GM12878 (cell line): ENCODE data around the gene H2BK1.

ENCODE experiments used
- CREB1 ChIP-seq: IDR thresholded peaks from 2 replicates; pipeline ENCODE4 v1.6.1; 2012; ENCODE audit warnings: low read depth, mild to moderate bottlenecking, inconsistent platforms
- CTCF ChIP-seq, 3 experiments: IDR thresholded peaks in 2 of 3; conservative IDR thresholded peaks in 1 of 3; 2 replicates each; pipeline ENCODE4 v1.5.1; 2011; ENCODE audit warnings: low read depth in 3 of 3, low read length in 3 of 3, mild to moderate bottlenecking in 3 of 3, control low read depth in 2 of 3, moderate library complexity in 2 of 3, inconsistent platforms in 1 of 3, mixed read lengths in 1 of 3; ENCODE audit not compliant: control insufficient read depth in 2 of 3, insufficient read depth in 1 of 3; ENCODE audit errors: extremely low read depth in 1 of 3
- CUX1 ChIP-seq: IDR thresholded peaks from 2 replicates; pipeline ENCODE4 v1.6.1; 2012; ENCODE audit warnings: improper control_type of control experiment, low read depth, low read length; ENCODE audit not compliant: insufficient replicate concordance
- ETV6 ChIP-seq, 2 experiments: fragments of 450-650 bp in 1 of 2; IDR thresholded peaks in 1 of 2; conservative IDR thresholded peaks in 1 of 2; 2 replicates each; pipeline ENCODE4 v1.6.1; 2014; ENCODE audit warnings: antibody characterized with exemption in 1 of 2, borderline replicate concordance in 1 of 2, low read depth in 1 of 2, mild to moderate bottlenecking in 1 of 2, moderate library complexity in 1 of 2
- KLF5 ChIP-seq: fragments of 450-650 bp; IDR thresholded peaks from 2 replicates; pipeline ENCODE4 v1.6.1; 2014; ENCODE audit warnings: mild to moderate bottlenecking; ENCODE audit not compliant: partially characterized antibody
- NKRF ChIP-seq: fragments of 450-650 bp; conservative IDR thresholded peaks from 2 replicates; pipeline ENCODE4 v1.6.1; 2017; ENCODE audit warnings: mild to moderate bottlenecking, moderate library complexity
- NR2F1 ChIP-seq: fragments of 450-650 bp; conservative IDR thresholded peaks from 2 replicates; pipeline ENCODE4 v1.6.1; 2017; ENCODE audit warnings: mild to moderate bottlenecking
- POLR2A ChIP-seq: IDR thresholded peaks from 2 replicates; pipeline ENCODE4 v1.6.1; 2011; ENCODE audit warnings: low read depth, mild to moderate bottlenecking, low read length
- POLR2AphosphoS5 ChIP-seq: IDR thresholded peaks from 2 replicates; pipeline ENCODE4 v1.6.1; 2011; ENCODE audit warnings: mild to moderate bottlenecking, low read length, inconsistent platforms
- SIX5 ChIP-seq: IDR thresholded peaks from 2 replicates; pipeline ENCODE4 v1.6.1; 2011; ENCODE audit warnings: mild to moderate bottlenecking, low read depth, low read length, moderate library complexity; ENCODE audit not compliant: severe bottlenecking
- YY1 ChIP-seq: IDR thresholded peaks from 2 replicates; pipeline ENCODE4 v1.6.1; 2011; ENCODE audit warnings: low read depth, mild to moderate bottlenecking, low read length
- ZNF217 ChIP-seq: fragments of 450-650 bp; IDR thresholded peaks from 2 replicates; pipeline ENCODE4 v1.6.1; 2017; ENCODE audit warnings: antibody characterized with exemption, mild to moderate bottlenecking
- ZZZ3 ChIP-seq: IDR thresholded peaks from 2 replicates; pipeline ENCODE4 v1.6.1; 2011; ENCODE audit warnings: low read depth; ENCODE audit not compliant: control insufficient read depth, insufficient read length

GRCh38 chr7:151177310-151177709 is 33.0 kb downstream of the H2BK1 start:
- no peak for TF ChIP-seq CTCF (IDR thresholded peaks at IDR 0.05 in 2 of 3, conservative IDR thresholded peaks at IDR 0.05 in 1 of 3; ENCODE audit: control insufficient read depth in 2 of 3, extremely low read depth in 1 of 3, insufficient read depth in 1 of 3, low read depth in 3 of 3, low read length in 3 of 3)
- no peak for TF ChIP-seq ZNF217
- no peak for TF ChIP-seq ETV6 (conservative IDR thresholded peaks at IDR 0.05 in 1 of 2, IDR thresholded peaks at IDR 0.05 in 1 of 2; ENCODE audit: borderline replicate concordance in 1 of 2, low read depth in 1 of 2)
- no peak for TF ChIP-seq ZZZ3
- TF ChIP-seq KLF5: no peak
- no peak for TF ChIP-seq SIX5
- TF ChIP-seq NKRF: no peak
- no peak for TF ChIP-seq POLR2AphosphoS5
- TF ChIP-seq NR2F1: no peak
- no peak for TF ChIP-seq POLR2A
- no peak for TF ChIP-seq CUX1
- no peak for TF ChIP-seq YY1
- TF ChIP-seq CREB1: no peak
